Mammary epithelial cell (primary cell): ENCODE results near the gene MPV17.

Experiments
- CTCF ChIP-seq, 2 donors: IDR thresholded peaks in 1 of 2; conservative IDR thresholded peaks in 1 of 2; 2 replicates each; pipeline ENCODE4 v1.5.1; 2011 to 2012; ENCODE audit warnings: inconsistent platforms in 2 of 2, low read length in 2 of 2, mild to moderate bottlenecking in 2 of 2, control low read depth in 1 of 2, low read depth in 1 of 2; ENCODE audit not compliant: insufficient read depth in 1 of 2; ENCODE audit errors: extremely low read depth in 1 of 2
- EZH2 ChIP-seq: IDR thresholded peaks from 2 replicates; pipeline ENCODE4 v1.6.1; 2012; ENCODE audit warnings: low read length, inconsistent platforms, borderline replicate concordance

- TF ChIP-seq CTCF (conservative IDR thresholded peaks at IDR 0.05 in 1 of 2, IDR thresholded peaks at IDR 0.05 in 1 of 2; ENCODE audit: extremely low read depth in 1 of 2, insufficient read depth in 1 of 2, low read depth in 1 of 2, low read length in 2 of 2) (no peak), EZH2 (no peak)
Measured at GRCh38 chr2:27351802-27352598, 29.1 kb upstream of the MPV17 start.
